H1 (cell line): Measurements from ENCODE around the gene SKIC8. TPM values are rescaled to one million over a fixed set of nuclear protein-coding genes. Genes with fewer than 3 reads are reported as not detected.

Experiments used
- CTCF ChIA-PET: fragments of 300-600 bp; sonication (Branson Sonifier 250); formaldehyde crosslinking; loops from one replicate; lab custom pipeline; 2021; ENCODE audit not compliant: partially characterized antibody; lab: Charles Lee
- POLR2A ChIA-PET: fragments of 300-600 bp; sonication (Branson Sonifier 250); formaldehyde crosslinking; loops from one replicate; lab custom pipeline; 2021; ENCODE audit warnings: inconsistent platforms; ENCODE audit not compliant: partially characterized antibody; lab: Charles Lee
- DNase-seq, 2 experiments: peaks; one replicate each; pipeline versions ENCODE4 v3.0.0 to v3.0.0-alpha.2; 2010 to 2022; ENCODE audit warnings: low spot score in 2 of 2, low read depth in 1 of 2, mixed read lengths in 1 of 2
- FAIRE-seq: peaks from 2 replicates; lab custom pipeline; 2011; peaks lifted over from hg19 to GRCh38; lab: Jason Lieb, UNC
- H2AFZ ChIP-seq: 2 replicates; pipeline ENCODE4 v1.8.1; 2012; ENCODE audit warnings: low read length, inconsistent platforms
- H2AK5ac ChIP-seq: 2 replicates; pipeline ENCODE4 v1.6.1; 2013; ENCODE audit warnings: low read depth, low read length
- H2BK120ac ChIP-seq: replicated peaks from 2 replicates; pipeline ENCODE3; 2013; ENCODE audit warnings: low read depth, low read length, inconsistent platforms
- H2BK12ac ChIP-seq: 2 replicates; pipeline ENCODE4 v1.6.1; 2013; ENCODE audit warnings: low read depth, low read length
- H2BK15ac ChIP-seq: 2 replicates; pipeline ENCODE4 v1.6.1; 2013; ENCODE audit warnings: low read length
- H2BK20ac ChIP-seq: 2 replicates; pipeline ENCODE4 v1.6.1; 2013; ENCODE audit warnings: low read length
- H2BK5ac ChIP-seq: 2 replicates; pipeline ENCODE4 v1.6.1; 2013; ENCODE audit warnings: low read depth, low read length
- H3K14ac ChIP-seq: 2 replicates; pipeline ENCODE4 v1.6.1; 2013; ENCODE audit warnings: inconsistent platforms; ENCODE audit not compliant: insufficient read length
- H3K18ac ChIP-seq: 2 replicates; pipeline ENCODE4 v1.6.1; 2013; ENCODE audit warnings: low read length; ENCODE audit errors: extremely low read depth
- H3K23ac ChIP-seq: 2 replicates; pipeline ENCODE4 v1.6.1; 2013; ENCODE audit warnings: inconsistent platforms; ENCODE audit not compliant: insufficient read length
- H3K23me2 ChIP-seq: 2 replicates; pipeline ENCODE4 v1.6.1; 2013; ENCODE audit warnings: low read depth, low read length
- H3K27ac ChIP-seq: 2 replicates; pipeline ENCODE4 v1.6.1; 2011; ENCODE audit warnings: low read depth, low read length, inconsistent platforms
- H3K27me3 ChIP-seq, 4 experiments: replicated peaks in 1 of 4; 1 replicate in 1 of 4; 2 replicates in 3 of 4; pipeline versions ENCODE4 v1.6.1 to v1.8.1; 2011 to 2013; ENCODE audit warnings: low read length in 3 of 4, mild to moderate bottlenecking in 3 of 4, inconsistent platforms in 2 of 4, mixed read lengths in 2 of 4, moderate library complexity in 1 of 4; ENCODE audit not compliant: control insufficient read depth in 3 of 4, insufficient read depth in 3 of 4; ENCODE audit errors: extremely low read depth in 1 of 4
- H3K36me3 ChIP-seq, 4 experiments: 2 replicates each; pipeline versions ENCODE4 v1.6.1 to v1.8.1; 2011 to 2013; ENCODE audit warnings: mild to moderate bottlenecking in 4 of 4, low read length in 3 of 4, moderate library complexity in 2 of 4, control low read depth in 1 of 4, inconsistent platforms in 1 of 4; ENCODE audit not compliant: insufficient read depth in 4 of 4, control insufficient read depth in 2 of 4
- H3K4ac ChIP-seq: replicated peaks from 2 replicates; pipeline ENCODE3; 2013; ENCODE audit warnings: low read length, low read depth, mixed read lengths, inconsistent platforms; ENCODE audit not compliant: insufficient read length
- H3K4me1 ChIP-seq, 4 experiments: replicated peaks in 1 of 4; 1 replicate in 1 of 4; 2 replicates in 3 of 4; pipeline versions ENCODE4 v1.6.1 to v1.8.1; 2011 to 2013; ENCODE audit warnings: low read length in 3 of 4, inconsistent platforms in 2 of 4, mixed read lengths in 1 of 4; ENCODE audit not compliant: insufficient read depth in 4 of 4, control insufficient read depth in 3 of 4
- H3K4me2 ChIP-seq, 2 experiments: 2 replicates each; pipeline versions ENCODE4 v1.6.1 to v1.8.1; 2011 to 2013; ENCODE audit warnings: low read depth in 2 of 2, low read length in 2 of 2, control low read depth in 1 of 2, inconsistent platforms in 1 of 2, mild to moderate bottlenecking in 1 of 2; ENCODE audit not compliant: insufficient read depth in 1 of 2
- H3K4me3 ChIP-seq, 4 experiments: fragments of 200-600, 300-600 bp in 1 of 4; sonication (generic), shearing (Covaris generic), sonication (Bioruptor Twin) in 1 of 4; 2 replicates each; pipeline versions ENCODE4 v1.5.1 to v1.8.1; 2011 to 2016; ENCODE audit warnings: low read length in 4 of 4, low read depth in 3 of 4, control low read depth in 2 of 4, inconsistent platforms in 2 of 4, mild to moderate bottlenecking in 2 of 4, mixed read lengths in 1 of 4, moderate library complexity in 1 of 4; ENCODE audit not compliant: insufficient read depth in 2 of 4; ENCODE audit errors: extremely low read depth in 1 of 4
- H3K56ac ChIP-seq: replicated peaks from 2 replicates; pipeline ENCODE3; 2013; ENCODE audit warnings: low read depth, mild to moderate bottlenecking, mixed read lengths, low read length, inconsistent platforms; ENCODE audit not compliant: insufficient read length
- H3K79me1 ChIP-seq: 2 replicates; pipeline ENCODE4 v1.6.1; 2013; ENCODE audit warnings: low read depth, low read length, control low read depth
- H3K79me2 ChIP-seq, 2 experiments: 2 replicates each; pipeline versions ENCODE4 v1.6.1 to v1.8.1; 2012 to 2013; ENCODE audit warnings: low read length in 2 of 2, mild to moderate bottlenecking in 2 of 2, inconsistent platforms in 1 of 2; ENCODE audit not compliant: insufficient read depth in 2 of 2, control insufficient read depth in 1 of 2
- H3K9ac ChIP-seq, 4 experiments: replicated peaks in 1 of 4; 1 replicate in 1 of 4; 2 replicates in 3 of 4; pipeline versions ENCODE4 v1.6.1 to v1.8.1; 2011 to 2013; ENCODE audit warnings: low read depth in 3 of 4, low read length in 3 of 4, control low read depth in 2 of 4, mild to moderate bottlenecking in 2 of 4, moderate library complexity in 2 of 4, inconsistent platforms in 1 of 4; ENCODE audit errors: extremely low read depth in 1 of 4
- H3K9me3 ChIP-seq, 2 experiments: 2 replicates each; pipeline versions ENCODE4 v1.6.1 to v1.8.1; 2012 to 2013; ENCODE audit warnings: mild to moderate bottlenecking in 2 of 2, moderate library complexity in 2 of 2, control low read depth in 1 of 2, inconsistent platforms in 1 of 2, low read depth in 1 of 2, low read length in 1 of 2, mixed read lengths in 1 of 2; ENCODE audit not compliant: insufficient read depth in 2 of 2
- H4K20me1 ChIP-seq, 2 experiments: replicated peaks in 1 of 2; 2 replicates each; pipeline versions ENCODE3 to v1.8.1; 2011 to 2013; ENCODE audit warnings: inconsistent platforms in 2 of 2, low read length in 2 of 2, mild to moderate bottlenecking in 1 of 2; ENCODE audit not compliant: insufficient read depth in 2 of 2, control insufficient read depth in 1 of 2
- H4K5ac ChIP-seq: 2 replicates; pipeline ENCODE4 v1.6.1; 2013; ENCODE audit warnings: low read length, low read depth, mixed read lengths, inconsistent platforms; ENCODE audit not compliant: insufficient read length
- H4K8ac ChIP-seq: 2 replicates; pipeline ENCODE4 v1.8.0; 2013; ENCODE audit warnings: mild to moderate bottlenecking, moderate library complexity, low read length, inconsistent platforms; ENCODE audit not compliant: insufficient read depth; ENCODE audit errors: extremely low read depth
- H4K91ac ChIP-seq: replicated peaks from 2 replicates; pipeline ENCODE3; 2013; ENCODE audit warnings: low read length, mixed read lengths, inconsistent platforms; ENCODE audit not compliant: insufficient read length
- KDM5A ChIP-seq: fragments of 200-600 bp; IDR thresholded peaks from 2 replicates; pipeline ENCODE4 v1.7.1; 2012; ENCODE audit warnings: mild to moderate bottlenecking, low read length, inconsistent platforms, mixed read lengths
- SRF ChIP-seq: IDR thresholded peaks from 2 replicates; pipeline ENCODE4 v1.6.1; 2011; ENCODE audit warnings: mild to moderate bottlenecking, low read depth, low read length, moderate library complexity
- WGBS, 2 experiments: shearing (Covaris generic) in 1 of 2; methylation state at CpG; one replicate each; pipeline versions ENCODE4 v1.1.6 to v1.1.7; 2013 to 2015; ENCODE audit warnings: low lambda C conversion rate in 2 of 2, mixed read lengths in 2 of 2, inconsistent platforms in 1 of 2, low coverage in 1 of 2, missing lambda C conversion rate in 1 of 2; ENCODE audit not compliant: insufficient replicate concordance in 2 of 2, insufficient coverage in 1 of 2, insufficient read length in 1 of 2; ENCODE audit errors: extremely low coverage in 1 of 2, missing lambda C conversion rate in 1 of 2; 5-methylcytosine and 5-hydroxymethylcytosine counted together
- polyA plus RNA-seq, 7 experiments: library from polyadenylated mRNA; depleted of rRNA in 3 of 7; stranded (reverse) in 5 of 7; unstranded in 2 of 7; fragments of >200 nt in 5 of 7; fragments of 200-250 nt in 2 of 7; gene quantifications; 1 replicate in 5 of 7; 2 replicates in 1 of 7; 4 replicates in 1 of 7; pipeline versions ENCODE4 v1.2.1 to v1.2.3, GENCODE V29; 2011 to 2013; ENCODE audit warnings: missing spikeins in 2 of 7, mixed read lengths in 2 of 7
- total RNA-seq: library from RNA; stranded (reverse); fragmentation: NEBNext Ultra II Directional; extraction: Animal tissue kit (Norgen Biotek cat#: 25700); gene quantifications from 2 replicates; pipeline ENCODE4 v1.2.1, GENCODE V29; 2021

SKIC8 gene
- total and polyA plus RNA-seq, 2 of the 8 experiments (the other 6 are each of a cell fraction or from before 2014, with no cell fraction given): 44.2 to 77.7 TPM

GRCh38 chr15:78234515-78235040 lies 64.8 kb downstream of the SKIC8 start, which contains the start of gene ACSBG1:
TSS of gene ACSBG1 (minus strand) at chr15:78234565. CDS start at chr15:78234501, 64 bp downstream.
- Histone ChIP-seq H2AFZ (peak within 1 kb of the TSS; percentile 74), H2AK5ac (no peak within 1 kb of the TSS), H4K5ac (peak within 1 kb of the TSS; percentile 73), H3K23me2 (no peaks in the 10 kb centered on the region; the same call in 1 of the 2 replicates), H3K4me1 (peaks cover 6 to 16% (median 14%) of the 10 kb centered on the region in 4 experiments), H3K27me3 (no peaks in the 10 kb centered on the region), H4K20me1 (no peaks in the 10 kb centered on the region), H4K8ac (peak within 1 kb of the TSS; percentile 11), H3K9me3 (no peaks in the 10 kb centered on the region), H4K91ac (peak within 1 kb of the TSS; percentile 93), H2BK120ac (peak within 1 kb of the TSS; percentile 82), H3K36me3 (no peaks in the 10 kb centered on the region), H3K18ac (peak within 1 kb of the TSS; percentile 97), H3K79me2 (no peaks in the 10 kb centered on the region), H3K23ac (no peak within 1 kb of the TSS), H3K79me1 (no peaks in the 10 kb centered on the region), H2BK5ac (peak within 1 kb of the TSS; percentile 86; the same call in 1 of the 2 replicates), H3K9ac (no peak within 1 kb of the TSS; a peak in 1 of 7 replicates), H3K4ac (peak within 1 kb of the TSS; percentile 81), H3K27ac (no peak within 1 kb of the TSS; the same call in 1 of the 2 replicates), H3K14ac (no peak within 1 kb of the TSS), H3K56ac (no peak within 1 kb of the TSS), H2BK12ac (peak within 1 kb of the TSS; percentile 92; the same call in 1 of the 2 replicates), H2BK15ac (peak within 1 kb of the TSS; percentile 92; the same call in 1 of the 2 replicates), H2BK20ac (peak within 1 kb of the TSS; percentile 100), H3K4me3 (peak within 1 kb of the TSS in 2 of 4 experiments; percentile 0 to 9; a peak in 1 of 8 replicates), H3K4me2 (peak within 1 kb of the TSS; percentile 5 to 11; a peak in 2 of 4 replicates)
- ChIA-PET POLR2A (no interaction called here), CTCF (interaction anchor here (0.8 to 16.2 kb wide), 5 partner anchors 10 to 115 kb away, joined by 4 to 285 read pairs (median 4); no protein-coding TSS in a partner anchor)
- no peak for DNase-seq
- FAIRE-seq: no peak
- WGBS, 2 experiments: 49% methylated on average over 6 of the region's 6 CpGs; no CpG with 5 or more reads in 1 of the 2 experiments
- TF ChIP-seq SRF (0 out of 2 replicates have a peak, but pooled peaks have one; percentile 19), KDM5A (no peak)
